MM.1S (cell line): ENCODE data around the gene TFAP2D.

Experiments
- DNase-seq: peaks from one replicate; pipeline ENCODE4 v3.0.0-alpha.2; 2015
- H2AFZ ChIP-seq: fragments of 300-600 bp; sonication (generic); 2 replicates; pipeline ENCODE4 v1.6.0; 2016; ENCODE audit warnings: antibody characterized with exemption, low read length
- H3F3A ChIP-seq: fragments of 300-600 bp; sonication (generic); 2 replicates; pipeline ENCODE4 v1.6.1; 2016; ENCODE audit warnings: mild to moderate bottlenecking, antibody characterized with exemption, low read length, moderate library complexity, mixed read lengths; ENCODE audit not compliant: insufficient read depth
- H3K27ac ChIP-seq: fragments of 300-600 bp; sonication (generic); 2 replicates; pipeline ENCODE4 v1.5.1; 2016; ENCODE audit warnings: mild to moderate bottlenecking, low read length
- H3K27me3 ChIP-seq: fragments of 300-600 bp; sonication (generic); replicated peaks from 2 replicates; pipeline ENCODE4 v1.6.0; 2016; ENCODE audit warnings: low read length; ENCODE audit not compliant: insufficient read depth
- H3K36me3 ChIP-seq: fragments of 300-600 bp; sonication (generic); replicated peaks from 2 replicates; pipeline ENCODE4 v1.6.1; 2016; ENCODE audit warnings: mild to moderate bottlenecking, low read length, mixed read lengths; ENCODE audit not compliant: insufficient read depth
- H3K4me1 ChIP-seq: fragments of 300-600 bp; sonication (generic); 2 replicates; pipeline ENCODE4 v1.6.1; 2016; ENCODE audit warnings: low read length, mixed read lengths
- H3K4me2 ChIP-seq: fragments of 300-600 bp; sonication (generic); 2 replicates; pipeline ENCODE4 v1.6.0; 2016; ENCODE audit warnings: low read depth, low read length
- H3K4me3 ChIP-seq: fragments of 300-600 bp; sonication (generic); 2 replicates; pipeline ENCODE4 v1.5.1; 2016; ENCODE audit warnings: low read length, mixed read lengths
- H3K79me2 ChIP-seq: fragments of 300-600 bp; sonication (generic); 2 replicates; pipeline ENCODE4 v1.6.1; 2016; ENCODE audit warnings: mixed run types, low read length, mixed read lengths
- H3K9ac ChIP-seq: fragments of 300-600 bp; sonication (generic); 2 replicates; pipeline ENCODE4 v1.6.1; 2016; ENCODE audit warnings: low read length, mixed read lengths
- H3K9me2 ChIP-seq: fragments of 300-600 bp; sonication (generic); replicated peaks from 2 replicates; pipeline ENCODE4 v1.6.1; 2016; ENCODE audit warnings: mild to moderate bottlenecking, low read length, mixed read lengths; ENCODE audit not compliant: insufficient read depth
- H3K9me3 ChIP-seq: fragments of 300-600 bp; sonication (generic); replicated peaks from 2 replicates; pipeline ENCODE4 v1.6.1; 2016; ENCODE audit warnings: mild to moderate bottlenecking, low read length, mixed read lengths; ENCODE audit not compliant: insufficient read depth
- H4K20me1 ChIP-seq: fragments of 300-600 bp; sonication (generic); 2 replicates; pipeline ENCODE4 v1.6.1; 2016; ENCODE audit warnings: mild to moderate bottlenecking, low read length, moderate library complexity, mixed read lengths; ENCODE audit not compliant: insufficient read depth
- EZH2 ChIP-seq: fragments of 300-600 bp; sonication (generic); optimal IDR thresholded peaks from 2 replicates; pipeline ENCODE3; 2017; ENCODE audit warnings: low read depth, mild to moderate bottlenecking, antibody characterized with exemption, low read length, mixed read lengths
- EZH2phosphoT487 ChIP-seq: fragments of 300-600 bp; sonication (generic); IDR thresholded peaks from 2 replicates; pipeline ENCODE4 v1.6.1; 2018; ENCODE audit warnings: antibody characterized with exemption, low read length
- TF ChIP-seq, protein P1 (sequence below): fragments of 300-600 bp; sonication (generic); IDR thresholded peaks from 2 replicates; pipeline ENCODE4 v1.5.1; 2016; ENCODE audit warnings: antibody characterized with exemption, low read length, mixed read lengths

The TFAP2D gene

DNA sequence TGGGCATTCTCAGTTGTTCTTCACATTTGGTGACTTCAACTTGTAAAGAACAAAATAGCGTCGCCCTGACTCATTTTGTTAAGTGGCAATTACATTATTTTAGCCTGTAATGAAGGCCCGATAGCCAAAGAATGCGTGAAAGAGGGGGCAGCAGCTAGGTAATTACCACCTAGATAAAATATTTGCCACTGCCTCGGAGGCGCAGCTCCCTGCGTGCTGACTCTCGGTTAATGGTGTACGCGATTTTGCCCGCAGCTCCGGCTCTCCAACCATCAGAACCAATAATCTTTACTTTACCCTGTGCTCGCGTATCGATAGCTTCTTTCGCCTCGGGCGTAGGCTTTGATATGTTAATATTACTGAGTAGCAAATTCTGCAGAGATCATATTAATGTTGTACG is 8.7 kb downstream of the TFAP2D start:
- DNase-seq = no peak
- Histone ChIP-seq H2AFZ (no peak overlapping the region), H3K4me2 (no peak overlapping the region), H3K9me3 (no peaks in the 10 kb centered on the region), H3K36me3 (no peaks in the 10 kb centered on the region), H3K27me3 (no peaks in the 10 kb centered on the region), H3K4me3 (no peak overlapping the region), H3F3A (no peaks in the 10 kb centered on the region), H3K79me2 (no peaks in the 10 kb centered on the region), H3K4me1 (no peaks in the 10 kb centered on the region), H3K27ac (no peak overlapping the region), H3K9ac (no peak overlapping the region), H3K9me2 (no peaks in the 10 kb centered on the region), H4K20me1 (no peaks in the 10 kb centered on the region)
- TF ChIP-seq EZH2phosphoT487 = no peak
- TF ChIP-seq, protein P1, sequence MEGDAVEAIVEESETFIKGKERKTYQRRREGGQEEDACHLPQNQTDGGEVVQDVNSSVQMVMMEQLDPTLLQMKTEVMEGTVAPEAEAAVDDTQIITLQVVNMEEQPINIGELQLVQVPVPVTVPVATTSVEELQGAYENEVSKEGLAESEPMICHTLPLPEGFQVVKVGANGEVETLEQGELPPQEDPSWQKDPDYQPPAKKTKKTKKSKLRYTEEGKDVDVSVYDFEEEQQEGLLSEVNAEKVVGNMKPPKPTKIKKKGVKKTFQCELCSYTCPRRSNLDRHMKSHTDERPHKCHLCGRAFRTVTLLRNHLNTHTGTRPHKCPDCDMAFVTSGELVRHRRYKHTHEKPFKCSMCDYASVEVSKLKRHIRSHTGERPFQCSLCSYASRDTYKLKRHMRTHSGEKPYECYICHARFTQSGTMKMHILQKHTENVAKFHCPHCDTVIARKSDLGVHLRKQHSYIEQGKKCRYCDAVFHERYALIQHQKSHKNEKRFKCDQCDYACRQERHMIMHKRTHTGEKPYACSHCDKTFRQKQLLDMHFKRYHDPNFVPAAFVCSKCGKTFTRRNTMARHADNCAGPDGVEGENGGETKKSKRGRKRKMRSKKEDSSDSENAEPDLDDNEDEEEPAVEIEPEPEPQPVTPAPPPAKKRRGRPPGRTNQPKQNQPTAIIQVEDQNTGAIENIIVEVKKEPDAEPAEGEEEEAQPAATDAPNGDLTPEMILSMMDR = no peak
- no peak for TF ChIP-seq EZH2

DNA sequence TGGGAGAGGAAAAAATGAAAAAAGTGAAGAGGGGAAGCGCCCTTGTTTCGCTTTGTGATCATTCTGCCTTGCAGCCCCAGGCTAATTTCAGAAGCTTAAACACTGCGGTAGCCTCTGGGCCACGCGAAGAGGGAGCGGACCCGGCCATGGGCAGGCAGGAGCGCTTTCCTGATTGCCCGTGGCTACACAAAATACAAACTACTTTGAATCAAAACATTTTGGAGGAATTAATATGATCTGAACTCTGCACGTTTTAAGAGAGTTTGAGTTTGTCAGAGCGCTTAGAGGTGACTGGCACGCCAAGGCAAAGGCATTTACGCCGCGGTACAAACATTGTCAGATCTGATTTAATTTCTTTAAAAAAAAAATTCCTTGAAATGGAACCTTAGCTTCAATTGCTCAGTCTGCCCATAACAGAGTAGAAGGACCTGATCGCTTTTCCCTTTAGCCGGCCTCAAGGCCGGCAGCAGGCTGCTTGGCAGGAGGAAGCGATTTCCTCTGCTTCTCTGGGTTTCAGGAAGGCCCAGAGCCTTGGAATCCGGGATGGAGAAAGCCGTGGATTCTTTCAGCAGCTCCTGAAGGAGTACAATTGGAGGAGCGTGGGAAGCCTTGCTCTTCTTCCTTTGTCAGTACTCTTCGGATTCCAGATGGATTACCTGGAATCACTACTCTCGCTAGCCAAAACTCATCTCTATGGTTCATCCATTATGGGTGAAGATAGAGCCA is 9.7 kb downstream of the TFAP2D start:
- Histone ChIP-seq H3F3A (no peaks in the 10 kb centered on the region), H3K36me3 (no peaks in the 10 kb centered on the region), H3K4me2 (no peak overlapping the region), H3K9me3 (no peaks in the 10 kb centered on the region), H4K20me1 (no peaks in the 10 kb centered on the region), H3K79me2 (no peaks in the 10 kb centered on the region), H3K27ac (no peak overlapping the region), H3K4me3 (no peak overlapping the region), H3K4me1 (no peaks in the 10 kb centered on the region), H3K27me3 (no peaks in the 10 kb centered on the region), H2AFZ (no peak overlapping the region), H3K9me2 (no peaks in the 10 kb centered on the region), H3K9ac (no peak overlapping the region)
- TF ChIP-seq EZH2 (no peak), EZH2phosphoT487 (no peak)
- TF ChIP-seq, protein P1 = no peak
- DNase-seq = no peak

DNA sequence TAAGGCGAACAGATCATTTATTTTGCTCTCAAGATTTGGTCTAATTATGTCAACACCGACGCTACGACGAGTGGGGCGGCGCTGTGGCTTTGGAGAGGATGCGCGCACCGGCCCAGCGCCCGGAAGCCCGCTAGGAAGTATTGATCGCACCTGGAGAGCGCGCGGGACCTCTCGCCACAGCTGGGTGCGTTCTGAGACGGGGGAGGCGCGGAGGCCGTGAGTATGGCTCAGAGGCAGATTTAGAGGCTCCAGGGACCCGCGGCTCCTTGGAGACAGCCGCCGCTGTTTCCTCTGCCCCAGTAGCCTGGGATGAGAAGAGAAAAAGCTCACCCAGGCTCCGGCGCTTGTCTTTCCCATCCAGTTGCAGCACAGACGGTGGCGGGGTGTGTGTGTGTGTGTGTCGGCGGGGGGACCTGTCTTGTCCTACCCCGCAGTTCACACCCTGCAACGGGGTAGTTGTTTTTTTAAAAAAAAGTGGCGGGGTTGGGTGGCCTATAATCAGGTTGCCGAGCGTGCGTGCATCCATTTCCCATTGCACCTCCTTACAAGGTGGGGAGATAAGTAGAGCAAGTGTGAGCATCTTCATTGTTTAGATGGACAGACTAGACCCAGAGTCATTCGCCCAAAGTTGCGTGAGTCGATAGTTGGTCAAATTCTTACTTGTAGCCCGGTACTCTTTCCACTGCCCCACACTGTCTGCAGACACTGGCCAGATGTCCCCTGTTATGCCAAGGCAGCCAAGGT is 11.2 kb downstream of the TFAP2D start:
- Histone ChIP-seq H3K27ac (no peak overlapping the region), H3K79me2 (no peaks in the 10 kb centered on the region), H3K4me3 (peak overlapping the region; percentile 30; the same call in 1 of the 2 replicates), H3K4me2 (peak overlapping the region; percentile 41; the same call in 1 of the 2 replicates), H3K4me1 (no peaks in the 10 kb centered on the region), H2AFZ (peak overlapping the region; percentile 28; the same call in 1 of the 2 replicates), H4K20me1 (no peaks in the 10 kb centered on the region), H3K9me2 (no peaks in the 10 kb centered on the region), H3K9me3 (no peaks in the 10 kb centered on the region), H3K9ac (no peak overlapping the region), H3K27me3 (no peaks in the 10 kb centered on the region), H3K36me3 (no peaks in the 10 kb centered on the region), H3F3A (no peaks in the 10 kb centered on the region)
- DNase-seq = peak; percentile 58
- TF ChIP-seq EZH2phosphoT487 = no peak
- TF ChIP-seq EZH2 = no peak
- TF ChIP-seq, protein P1 = no peak
